ENCODE data around the gene ARHGAP10.
"Not testable (repeated sequence)": the region's sequence is repeated elsewhere in the genome, so short reads cannot be mapped to it uniquely, and the experiment has no call there.

The ARHGAP10 gene

GRCh38 chr4:147987252-147987651, 255.4 kb downstream of the ARHGAP10 start:
- H3K9me3 Mint-ChIP-seq: no peaks in the 10 kb centered on the region
- no peaks in the 10 kb centered on the region for H3K36me3 Mint-ChIP-seq (ENCODE audit: low read depth)
- H3K4me3 Mint-ChIP-seq: no peak overlapping the region
- no peak overlapping the region for H3K27ac Mint-ChIP-seq
- H3K27me3 Mint-ChIP-seq (ENCODE audit: low read depth): no peaks in the 10 kb centered on the region
- peaks cover 1% of the 10 kb centered on the region for H3K4me1 Mint-ChIP-seq (ENCODE audit: low read depth)

GRCh38 chr4:147991543-147992283, 259.8 kb downstream of the ARHGAP10 start:
- no peaks in the 10 kb centered on the region for H3K36me3 Mint-ChIP-seq (ENCODE audit: low read depth)
- peaks cover 3% of the 10 kb centered on the region for H3K27me3 Mint-ChIP-seq (ENCODE audit: low read depth)
- no peaks in the 10 kb centered on the region for H3K4me1 Mint-ChIP-seq (ENCODE audit: low read depth)
- no peak overlapping the region for H3K4me3 Mint-ChIP-seq
- H3K27ac Mint-ChIP-seq: no peak overlapping the region
- no peaks in the 10 kb centered on the region for H3K9me3 Mint-ChIP-seq

- Mint-ChIP-seq H3K4me1 (ENCODE audit: low read depth) (no peaks in the 10 kb centered on the region), H3K27ac (no peak overlapping the region), H3K9me3 (no peaks in the 10 kb centered on the region), H3K36me3 (ENCODE audit: low read depth) (no peaks in the 10 kb centered on the region), H3K27me3 (ENCODE audit: low read depth) (peaks cover 3% of the 10 kb centered on the region), H3K4me3 (no peak overlapping the region)
Measured at GRCh38 chr4:147994076-147994475, 262.2 kb downstream of the ARHGAP10 start.

GRCh38 chr4:147994491-147995385, 262.9 kb downstream of the ARHGAP10 start:
- Mint-ChIP-seq H3K27ac (no peak overlapping the region), H3K9me3 (no peaks in the 10 kb centered on the region), H3K4me1 (ENCODE audit: low read depth) (no peaks in the 10 kb centered on the region), H3K4me3 (no peak overlapping the region), H3K36me3 (ENCODE audit: low read depth) (no peaks in the 10 kb centered on the region), H3K27me3 (ENCODE audit: low read depth) (peaks cover 3% of the 10 kb centered on the region)

GRCh38 chr4:147996859-147997258, 265.0 kb downstream of the ARHGAP10 start:
- H3K4me1 Mint-ChIP-seq (ENCODE audit: low read depth): no peaks in the 10 kb centered on the region
- no peak overlapping the region for H3K4me3 Mint-ChIP-seq
- no peaks in the 10 kb centered on the region for H3K36me3 Mint-ChIP-seq (ENCODE audit: low read depth)
- H3K9me3 Mint-ChIP-seq: no peaks in the 10 kb centered on the region
- no peak overlapping the region for H3K27ac Mint-ChIP-seq
- peaks cover 3% of the 10 kb centered on the region for H3K27me3 Mint-ChIP-seq (ENCODE audit: low read depth)

GRCh38 chr4:148000038-148000437, 268.1 kb downstream of the ARHGAP10 start:
- not testable (repeated sequence) for H3K4me3 Mint-ChIP-seq; H3K9me3 Mint-ChIP-seq; H3K27me3 Mint-ChIP-seq (ENCODE audit: low read depth); H3K27ac Mint-ChIP-seq; H3K36me3 Mint-ChIP-seq (ENCODE audit: low read depth)
- H3K4me1 Mint-ChIP-seq (ENCODE audit: low read depth): peaks cover 18% of the 10 kb centered on the region

GRCh38 chr4:148004228-148004857, 272.5 kb downstream of the ARHGAP10 start:
- no peaks in the 10 kb centered on the region for H3K27me3 Mint-ChIP-seq (ENCODE audit: low read depth)
- H3K27ac Mint-ChIP-seq: no peak overlapping the region
- peaks cover 5% of the 10 kb centered on the region for H3K9me3 Mint-ChIP-seq
- H3K4me3 Mint-ChIP-seq: no peak overlapping the region
- peaks cover 23% of the 10 kb centered on the region for H3K4me1 Mint-ChIP-seq (ENCODE audit: low read depth)
- H3K36me3 Mint-ChIP-seq (ENCODE audit: low read depth): no peaks in the 10 kb centered on the region

- Mint-ChIP-seq H3K4me3 (no peak overlapping the region), H3K36me3 (ENCODE audit: low read depth) (no peaks in the 10 kb centered on the region), H3K9me3 (peaks cover 5% of the 10 kb centered on the region), H3K27me3 (ENCODE audit: low read depth) (no peaks in the 10 kb centered on the region), H3K4me1 (ENCODE audit: low read depth) (peaks cover 23% of the 10 kb centered on the region), H3K27ac (no peak overlapping the region)
Measured at GRCh38 chr4:148006001-148006400, 274.1 kb downstream of the ARHGAP10 start.

- Mint-ChIP-seq H3K9me3 (peaks cover 5% of the 10 kb centered on the region), H3K27ac (no peak overlapping the region), H3K36me3 (ENCODE audit: low read depth) (no peaks in the 10 kb centered on the region), H3K4me1 (ENCODE audit: low read depth) (peaks cover 23% of the 10 kb centered on the region), H3K4me3 (no peak overlapping the region), H3K27me3 (ENCODE audit: low read depth) (no peaks in the 10 kb centered on the region)
Measured at GRCh38 chr4:148007314-148007760, 275.4 kb downstream of the ARHGAP10 start.

- H3K4me1 Mint-ChIP-seq (ENCODE audit: low read depth): peaks cover 23% of the 10 kb centered on the region
- H3K4me3 Mint-ChIP-seq: no peak overlapping the region
- peaks cover 5% of the 10 kb centered on the region for H3K9me3 Mint-ChIP-seq
- no peaks in the 10 kb centered on the region for H3K36me3 Mint-ChIP-seq (ENCODE audit: low read depth)
- H3K27me3 Mint-ChIP-seq (ENCODE audit: low read depth): no peaks in the 10 kb centered on the region
- no peak overlapping the region for H3K27ac Mint-ChIP-seq
Measured at GRCh38 chr4:148007792-148008191, 275.9 kb downstream of the ARHGAP10 start.

GRCh38 chr4:148015058-148015457, 283.2 kb downstream of the ARHGAP10 start:
- Mint-ChIP-seq H3K4me1 (ENCODE audit: low read depth) (no peaks in the 10 kb centered on the region), H3K4me3 (no peak overlapping the region), H3K9me3 (no peaks in the 10 kb centered on the region), H3K27me3 (ENCODE audit: low read depth) (no peaks in the 10 kb centered on the region), H3K36me3 (ENCODE audit: low read depth) (no peaks in the 10 kb centered on the region), H3K27ac (no peak overlapping the region)

- Mint-ChIP-seq H3K4me1 (ENCODE audit: low read depth) (no peaks in the 10 kb centered on the region), H3K36me3 (ENCODE audit: low read depth) (no peaks in the 10 kb centered on the region), H3K4me3 (no peak overlapping the region), H3K9me3 (no peaks in the 10 kb centered on the region), H3K27me3 (ENCODE audit: low read depth) (no peaks in the 10 kb centered on the region), H3K27ac (no peak overlapping the region)
Measured at GRCh38 chr4:148015468-148015867, 283.6 kb downstream of the ARHGAP10 start.

GRCh38 chr4:148016063-148016637, 284.3 kb downstream of the ARHGAP10 start:
- Mint-ChIP-seq H3K27me3 (ENCODE audit: low read depth) (no peaks in the 10 kb centered on the region), H3K36me3 (ENCODE audit: low read depth) (no peaks in the 10 kb centered on the region), H3K27ac (no peak overlapping the region), H3K4me1 (ENCODE audit: low read depth) (no peaks in the 10 kb centered on the region), H3K9me3 (no peaks in the 10 kb centered on the region), H3K4me3 (no peak overlapping the region)

GRCh38 chr4:148017801-148018200, 285.9 kb downstream of the ARHGAP10 start:
- no peaks in the 10 kb centered on the region for H3K9me3 Mint-ChIP-seq
- no peaks in the 10 kb centered on the region for H3K4me1 Mint-ChIP-seq (ENCODE audit: low read depth)
- no peaks in the 10 kb centered on the region for H3K36me3 Mint-ChIP-seq (ENCODE audit: low read depth)
- no peaks in the 10 kb centered on the region for H3K27me3 Mint-ChIP-seq (ENCODE audit: low read depth)
- H3K4me3 Mint-ChIP-seq: no peak overlapping the region
- no peak overlapping the region for H3K27ac Mint-ChIP-seq

Data from T-helper 1 cell treated with Interleukin-12 subunit alpha and Interleukin-12 subunit beta and Interleukin-4 antibody, amounts not matched to agents 30 μg/mL and 1 μg/mL, for 36 hours (primary cell).